GM12873 (cell line): ENCODE measurements around the gene REV3L.

Experiments
- CTCF ChIP-seq: IDR thresholded peaks from 2 replicates; pipeline ENCODE4 v1.5.1; 2012; ENCODE audit warnings: low read depth, mild to moderate bottlenecking, moderate library complexity, low read length, control low read depth; ENCODE audit not compliant: insufficient read depth; ENCODE audit errors: missing control alignments

REV3L gene

GRCh38 chr6:111523484-111524167 is 40.6 kb upstream of the REV3L start:
- no peak for TF ChIP-seq CTCF

- no peak for TF ChIP-seq CTCF
Observed at GRCh38 chr6:111522393-111523020, 39.5 kb upstream of the REV3L start.

- no peak for TF ChIP-seq CTCF
Observed at GRCh38 chr6:111521497-111522270, 38.7 kb upstream of the REV3L start.

GRCh38 chr6:111520524-111520923 is 37.5 kb upstream of the REV3L start:
- TF ChIP-seq CTCF, result no peak

- TF ChIP-seq CTCF, result no peak
Observed at GRCh38 chr6:111517965-111518364, 34.9 kb upstream of the REV3L start.

- no peak for TF ChIP-seq CTCF
Observed at GRCh38 chr6:111515259-111515658, 32.2 kb upstream of the REV3L start.

- TF ChIP-seq CTCF, result no peak
Observed at GRCh38 chr6:111503660-111504059, 20.6 kb upstream of the REV3L start.
